H1 (cell line): ENCODE results near the gene EIF2S2. TPM values are rescaled to one million over a fixed set of nuclear protein-coding genes. Genes with fewer than 3 reads are reported as not detected.

Source experiments
- CTCF ChIA-PET: fragments of 300-600 bp; sonication (Branson Sonifier 250); formaldehyde crosslinking; loops from one replicate; lab custom pipeline; 2021; ENCODE audit not compliant: partially characterized antibody; lab: Charles Lee
- POLR2A ChIA-PET: fragments of 300-600 bp; sonication (Branson Sonifier 250); formaldehyde crosslinking; loops from one replicate; lab custom pipeline; 2021; ENCODE audit warnings: inconsistent platforms; ENCODE audit not compliant: partially characterized antibody; lab: Charles Lee
- DNase-seq, 2 experiments: peaks; one replicate each; pipeline versions ENCODE4 v3.0.0 to v3.0.0-alpha.2; 2010 to 2022; ENCODE audit warnings: low spot score in 2 of 2, low read depth in 1 of 2, mixed read lengths in 1 of 2
- FAIRE-seq: peaks from 2 replicates; lab custom pipeline; 2011; peaks lifted over from hg19 to GRCh38; lab: Jason Lieb, UNC
- H2AFZ ChIP-seq: 2 replicates; pipeline ENCODE4 v1.8.1; 2012; ENCODE audit warnings: low read length, inconsistent platforms
- H2AK5ac ChIP-seq: 2 replicates; pipeline ENCODE4 v1.6.1; 2013; ENCODE audit warnings: low read depth, low read length
- H2BK120ac ChIP-seq: replicated peaks from 2 replicates; pipeline ENCODE3; 2013; ENCODE audit warnings: low read depth, low read length, inconsistent platforms
- H2BK12ac ChIP-seq: 2 replicates; pipeline ENCODE4 v1.6.1; 2013; ENCODE audit warnings: low read depth, low read length
- H2BK15ac ChIP-seq: 2 replicates; pipeline ENCODE4 v1.6.1; 2013; ENCODE audit warnings: low read length
- H2BK20ac ChIP-seq: 2 replicates; pipeline ENCODE4 v1.6.1; 2013; ENCODE audit warnings: low read length
- H2BK5ac ChIP-seq: 2 replicates; pipeline ENCODE4 v1.6.1; 2013; ENCODE audit warnings: low read depth, low read length
- H3K14ac ChIP-seq: 2 replicates; pipeline ENCODE4 v1.6.1; 2013; ENCODE audit warnings: inconsistent platforms; ENCODE audit not compliant: insufficient read length
- H3K18ac ChIP-seq: 2 replicates; pipeline ENCODE4 v1.6.1; 2013; ENCODE audit warnings: low read length; ENCODE audit errors: extremely low read depth
- H3K23ac ChIP-seq: 2 replicates; pipeline ENCODE4 v1.6.1; 2013; ENCODE audit warnings: inconsistent platforms; ENCODE audit not compliant: insufficient read length
- H3K23me2 ChIP-seq: 2 replicates; pipeline ENCODE4 v1.6.1; 2013; ENCODE audit warnings: low read depth, low read length
- H3K27ac ChIP-seq: 2 replicates; pipeline ENCODE4 v1.6.1; 2011; ENCODE audit warnings: low read depth, low read length, inconsistent platforms
- H3K27me3 ChIP-seq, 4 experiments: replicated peaks in 1 of 4; 1 replicate in 1 of 4; 2 replicates in 3 of 4; pipeline versions ENCODE4 v1.6.1 to v1.8.1; 2011 to 2013; ENCODE audit warnings: low read length in 3 of 4, mild to moderate bottlenecking in 3 of 4, inconsistent platforms in 2 of 4, mixed read lengths in 2 of 4, moderate library complexity in 1 of 4; ENCODE audit not compliant: control insufficient read depth in 3 of 4, insufficient read depth in 3 of 4; ENCODE audit errors: extremely low read depth in 1 of 4
- H3K36me3 ChIP-seq, 4 experiments: 2 replicates each; pipeline versions ENCODE4 v1.6.1 to v1.8.1; 2011 to 2013; ENCODE audit warnings: mild to moderate bottlenecking in 4 of 4, low read length in 3 of 4, moderate library complexity in 2 of 4, control low read depth in 1 of 4, inconsistent platforms in 1 of 4; ENCODE audit not compliant: insufficient read depth in 4 of 4, control insufficient read depth in 2 of 4
- H3K4ac ChIP-seq: replicated peaks from 2 replicates; pipeline ENCODE3; 2013; ENCODE audit warnings: low read length, low read depth, mixed read lengths, inconsistent platforms; ENCODE audit not compliant: insufficient read length
- H3K4me1 ChIP-seq, 4 experiments: replicated peaks in 1 of 4; 1 replicate in 1 of 4; 2 replicates in 3 of 4; pipeline versions ENCODE4 v1.6.1 to v1.8.1; 2011 to 2013; ENCODE audit warnings: low read length in 3 of 4, inconsistent platforms in 2 of 4, mixed read lengths in 1 of 4; ENCODE audit not compliant: insufficient read depth in 4 of 4, control insufficient read depth in 3 of 4
- H3K4me2 ChIP-seq, 2 experiments: 2 replicates each; pipeline versions ENCODE4 v1.6.1 to v1.8.1; 2011 to 2013; ENCODE audit warnings: low read depth in 2 of 2, low read length in 2 of 2, control low read depth in 1 of 2, inconsistent platforms in 1 of 2, mild to moderate bottlenecking in 1 of 2; ENCODE audit not compliant: insufficient read depth in 1 of 2
- H3K4me3 ChIP-seq, 4 experiments: fragments of 200-600, 300-600 bp in 1 of 4; sonication (generic), shearing (Covaris generic), sonication (Bioruptor Twin) in 1 of 4; 2 replicates each; pipeline versions ENCODE4 v1.5.1 to v1.8.1; 2011 to 2016; ENCODE audit warnings: low read length in 4 of 4, low read depth in 3 of 4, control low read depth in 2 of 4, inconsistent platforms in 2 of 4, mild to moderate bottlenecking in 2 of 4, mixed read lengths in 1 of 4, moderate library complexity in 1 of 4; ENCODE audit not compliant: insufficient read depth in 2 of 4; ENCODE audit errors: extremely low read depth in 1 of 4
- H3K56ac ChIP-seq: replicated peaks from 2 replicates; pipeline ENCODE3; 2013; ENCODE audit warnings: low read depth, mild to moderate bottlenecking, mixed read lengths, low read length, inconsistent platforms; ENCODE audit not compliant: insufficient read length
- H3K79me1 ChIP-seq: 2 replicates; pipeline ENCODE4 v1.6.1; 2013; ENCODE audit warnings: low read depth, low read length, control low read depth
- H3K79me2 ChIP-seq, 2 experiments: 2 replicates each; pipeline versions ENCODE4 v1.6.1 to v1.8.1; 2012 to 2013; ENCODE audit warnings: low read length in 2 of 2, mild to moderate bottlenecking in 2 of 2, inconsistent platforms in 1 of 2; ENCODE audit not compliant: insufficient read depth in 2 of 2, control insufficient read depth in 1 of 2
- H3K9ac ChIP-seq, 4 experiments: replicated peaks in 1 of 4; 1 replicate in 1 of 4; 2 replicates in 3 of 4; pipeline versions ENCODE4 v1.6.1 to v1.8.1; 2011 to 2013; ENCODE audit warnings: low read depth in 3 of 4, low read length in 3 of 4, control low read depth in 2 of 4, mild to moderate bottlenecking in 2 of 4, moderate library complexity in 2 of 4, inconsistent platforms in 1 of 4; ENCODE audit errors: extremely low read depth in 1 of 4
- H3K9me3 ChIP-seq, 2 experiments: 2 replicates each; pipeline versions ENCODE4 v1.6.1 to v1.8.1; 2012 to 2013; ENCODE audit warnings: mild to moderate bottlenecking in 2 of 2, moderate library complexity in 2 of 2, control low read depth in 1 of 2, inconsistent platforms in 1 of 2, low read depth in 1 of 2, low read length in 1 of 2, mixed read lengths in 1 of 2; ENCODE audit not compliant: insufficient read depth in 2 of 2
- H4K20me1 ChIP-seq, 2 experiments: replicated peaks in 1 of 2; 2 replicates each; pipeline versions ENCODE3 to v1.8.1; 2011 to 2013; ENCODE audit warnings: inconsistent platforms in 2 of 2, low read length in 2 of 2, mild to moderate bottlenecking in 1 of 2; ENCODE audit not compliant: insufficient read depth in 2 of 2, control insufficient read depth in 1 of 2
- H4K5ac ChIP-seq: 2 replicates; pipeline ENCODE4 v1.6.1; 2013; ENCODE audit warnings: low read length, low read depth, mixed read lengths, inconsistent platforms; ENCODE audit not compliant: insufficient read length
- H4K8ac ChIP-seq: 2 replicates; pipeline ENCODE4 v1.8.0; 2013; ENCODE audit warnings: mild to moderate bottlenecking, moderate library complexity, low read length, inconsistent platforms; ENCODE audit not compliant: insufficient read depth; ENCODE audit errors: extremely low read depth
- H4K91ac ChIP-seq: replicated peaks from 2 replicates; pipeline ENCODE3; 2013; ENCODE audit warnings: low read length, mixed read lengths, inconsistent platforms; ENCODE audit not compliant: insufficient read length
- BCL11A ChIP-seq, 2 experiments: IDR thresholded peaks; one replicate each; pipeline ENCODE4 v1.6.1; 2011; ENCODE audit warnings: low read depth in 2 of 2, low read length in 2 of 2, mild to moderate bottlenecking in 2 of 2
- CBX5 ChIP-seq: fragments of 300-800, 300-1000 bp; sonication (generic); IDR thresholded peaks from 2 replicates; pipeline ENCODE4 v1.7.1; 2016; ENCODE audit warnings: antibody characterized with exemption, low read length, low read depth
- CEBPB ChIP-seq: IDR thresholded peaks from 2 replicates; pipeline ENCODE4 v1.6.1; 2012; ENCODE audit warnings: low read depth, low read length
- EP300 ChIP-seq, 2 experiments: IDR thresholded peaks; 1 replicate in 1 of 2; 2 replicates in 1 of 2; pipeline ENCODE4 v1.6.1; 2011 to 2012; ENCODE audit warnings: low read depth in 2 of 2, low read length in 2 of 2, mild to moderate bottlenecking in 2 of 2, borderline replicate concordance in 1 of 2, inconsistent platforms in 1 of 2, moderate library complexity in 1 of 2
- GTF2F1 ChIP-seq: IDR thresholded peaks from 2 replicates; pipeline ENCODE4 v1.6.1; 2012; ENCODE audit warnings: low read depth, low read length, improper control_type of control experiment, borderline replicate concordance
- HDAC6 ChIP-seq: IDR thresholded peaks from one replicate; pipeline ENCODE4 v1.7.1; 2012; ENCODE audit warnings: low read depth, mild to moderate bottlenecking, inconsistent platforms, low read length, moderate library complexity
- POU5F1 ChIP-seq: IDR thresholded peaks from 2 replicates; pipeline ENCODE4 v1.6.1; 2011; ENCODE audit warnings: low read depth, mild to moderate bottlenecking, low read length, moderate library complexity
- RXRA ChIP-seq: IDR thresholded peaks from 2 replicates; pipeline ENCODE4 v1.6.1; 2011; ENCODE audit warnings: low read depth, mild to moderate bottlenecking, low read length, moderate library complexity; ENCODE audit not compliant: insufficient read depth
- SP1 ChIP-seq: IDR thresholded peaks from 2 replicates; pipeline ENCODE4 v1.6.1; 2011; ENCODE audit warnings: low read depth, low read length
- WGBS, 2 experiments: shearing (Covaris generic) in 1 of 2; methylation state at CpG; one replicate each; pipeline versions ENCODE4 v1.1.6 to v1.1.7; 2013 to 2015; ENCODE audit warnings: low lambda C conversion rate in 2 of 2, mixed read lengths in 2 of 2, inconsistent platforms in 1 of 2, low coverage in 1 of 2, missing lambda C conversion rate in 1 of 2; ENCODE audit not compliant: insufficient replicate concordance in 2 of 2, insufficient coverage in 1 of 2, insufficient read length in 1 of 2; ENCODE audit errors: extremely low coverage in 1 of 2, missing lambda C conversion rate in 1 of 2; 5-methylcytosine and 5-hydroxymethylcytosine counted together
- polyA plus RNA-seq, 7 experiments: library from polyadenylated mRNA; depleted of rRNA in 3 of 7; stranded (reverse) in 5 of 7; unstranded in 2 of 7; fragments of >200 nt in 5 of 7; fragments of 200-250 nt in 2 of 7; gene quantifications; 1 replicate in 5 of 7; 2 replicates in 1 of 7; 4 replicates in 1 of 7; pipeline versions ENCODE4 v1.2.1 to v1.2.3, GENCODE V29; 2011 to 2013; ENCODE audit warnings: missing spikeins in 2 of 7, mixed read lengths in 2 of 7
- total RNA-seq: library from RNA; stranded (reverse); fragmentation: NEBNext Ultra II Directional; extraction: Animal tissue kit (Norgen Biotek cat#: 25700); gene quantifications from 2 replicates; pipeline ENCODE4 v1.2.1, GENCODE V29; 2021

Gene EIF2S2
- total and polyA plus RNA-seq, 2 of the 8 experiments (the other 6 are each of a cell fraction or from before 2014, with no cell fraction given) = 59.5 to 142 TPM

DNA sequence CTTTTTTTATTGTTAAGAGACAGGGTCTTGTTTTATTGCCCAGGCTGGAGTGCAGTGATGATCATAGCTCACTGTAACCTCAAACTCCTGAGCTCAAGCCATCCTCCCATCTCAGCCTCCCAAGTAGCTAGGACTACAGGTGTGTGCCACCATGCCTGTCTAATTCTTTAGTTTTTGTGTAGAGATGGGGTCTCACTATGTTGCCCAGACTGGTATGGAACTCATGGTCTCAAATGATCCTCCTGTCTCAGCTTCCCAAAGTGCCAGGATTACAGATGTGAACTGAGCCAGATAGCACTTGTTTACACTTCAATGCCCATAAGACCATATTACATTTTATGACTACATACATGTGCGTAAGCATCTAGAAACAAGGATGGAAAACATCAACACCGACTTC lies 18.1 kb downstream of the EIF2S2 start:
- no peak overlapping the region for H3K27ac ChIP-seq
- H2BK15ac ChIP-seq = no peak overlapping the region
- no peak overlapping the region for H3K14ac ChIP-seq
- CTCF ChIA-PET = interaction anchor here (0.7 to 1.5 kb wide), 4 partner anchors 12 to 231 kb away, joined by 3 to 7 read pairs (median 3); no protein-coding TSS in a partner anchor
- H2AK5ac ChIP-seq = no peak overlapping the region
- TF ChIP-seq EP300 (IDR thresholded peaks at IDR 0.05; ENCODE audit: borderline replicate concordance in 1 of 2, low read depth in 2 of 2, low read length in 2 of 2) (no peak), POU5F1 (no peak), CBX5 (no peak), BCL11A (IDR thresholded peaks at IDR 0.05; ENCODE audit: low read depth in 2 of 2, low read length in 2 of 2) (no peak), CEBPB (no peak), RXRA (no peak), HDAC6 (no peak), GTF2F1 (no peak), SP1 (no peak)
- TF ChIP-seq, all 59 proteins: peak for 0
- peaks cover 17 to 20% of the 10 kb centered on the region in 2 experiments for H4K20me1 ChIP-seq
- H3K23me2 ChIP-seq = no peaks in the 10 kb centered on the region
- no peaks in the 10 kb centered on the region for H3K4me1 ChIP-seq
- H3K23ac ChIP-seq = no peak overlapping the region
- FAIRE-seq = no peak
- H3K79me1 ChIP-seq = no peaks in the 10 kb centered on the region; the same call in 1 of the 2 replicates
- H3K9me3 ChIP-seq = no peaks in the 10 kb centered on the region
- no peak overlapping the region for H2BK20ac ChIP-seq
- H3K27me3 ChIP-seq = no peaks in the 10 kb centered on the region
- POLR2A ChIA-PET = interaction anchor here (0.9 to 14.0 kb wide), 5 partner anchors 9 to 18 kb away, joined by 4 to 236 read pairs (median 5); partner anchors contain the start of gene EIF2S2
- no peak overlapping the region for H3K4me3 ChIP-seq
- H3K79me2 ChIP-seq = peaks cover 0 to 3% of the 10 kb centered on the region in 2 experiments; a peak in 1 of 4 replicates
- H4K5ac ChIP-seq = no peak overlapping the region
- H2BK120ac ChIP-seq = no peak overlapping the region
- WGBS, 2 experiments = 83% methylated on average over 2 of the region's 2 CpGs; no CpG with 5 or more reads in 1 of the 2 experiments
- H3K4ac ChIP-seq = no peak overlapping the region
- H4K8ac ChIP-seq = no peak overlapping the region
- no peak overlapping the region for H2AFZ ChIP-seq
- H3K36me3 ChIP-seq = peaks cover 36 to 99% (median 85%) of the 10 kb centered on the region in 4 experiments
- no peak overlapping the region for H3K56ac ChIP-seq
- H3K18ac ChIP-seq = no peak overlapping the region
- no peak overlapping the region for H4K91ac ChIP-seq
- H2BK12ac ChIP-seq = no peak overlapping the region
- DNase-seq = no peak
- H3K9ac ChIP-seq = no peak overlapping the region
- H3K4me2 ChIP-seq = no peak overlapping the region
- H2BK5ac ChIP-seq = no peak overlapping the region
